H1 (cell line): ENCODE data around the gene CCDC144A. TPM values are rescaled to one million over a fixed set of nuclear protein-coding genes. Genes with fewer than 3 reads are reported as not detected.
"Not testable (repeated sequence)": the region's sequence is repeated elsewhere in the genome, so short reads cannot be mapped to it uniquely, and the experiment has no call there.

Experiments used
- CTCF ChIA-PET: fragments of 300-600 bp; sonication (Branson Sonifier 250); formaldehyde crosslinking; loops from one replicate; lab custom pipeline; 2021; ENCODE audit not compliant: partially characterized antibody; lab: Charles Lee
- POLR2A ChIA-PET: fragments of 300-600 bp; sonication (Branson Sonifier 250); formaldehyde crosslinking; loops from one replicate; lab custom pipeline; 2021; ENCODE audit warnings: inconsistent platforms; ENCODE audit not compliant: partially characterized antibody; lab: Charles Lee
- DNase-seq, 2 experiments: peaks; one replicate each; pipeline versions ENCODE4 v3.0.0 to v3.0.0-alpha.2; 2010 to 2022; ENCODE audit warnings: low spot score in 2 of 2, low read depth in 1 of 2, mixed read lengths in 1 of 2
- FAIRE-seq: peaks from 2 replicates; lab custom pipeline; 2011; peaks lifted over from hg19 to GRCh38; lab: Jason Lieb, UNC
- H2AFZ ChIP-seq: 2 replicates; pipeline ENCODE4 v1.8.1; 2012; ENCODE audit warnings: low read length, inconsistent platforms
- H2AK5ac ChIP-seq: 2 replicates; pipeline ENCODE4 v1.6.1; 2013; ENCODE audit warnings: low read depth, low read length
- H2BK120ac ChIP-seq: replicated peaks from 2 replicates; pipeline ENCODE3; 2013; ENCODE audit warnings: low read depth, low read length, inconsistent platforms
- H2BK12ac ChIP-seq: 2 replicates; pipeline ENCODE4 v1.6.1; 2013; ENCODE audit warnings: low read depth, low read length
- H2BK15ac ChIP-seq: 2 replicates; pipeline ENCODE4 v1.6.1; 2013; ENCODE audit warnings: low read length
- H2BK20ac ChIP-seq: 2 replicates; pipeline ENCODE4 v1.6.1; 2013; ENCODE audit warnings: low read length
- H2BK5ac ChIP-seq: 2 replicates; pipeline ENCODE4 v1.6.1; 2013; ENCODE audit warnings: low read depth, low read length
- H3K14ac ChIP-seq: 2 replicates; pipeline ENCODE4 v1.6.1; 2013; ENCODE audit warnings: inconsistent platforms; ENCODE audit not compliant: insufficient read length
- H3K18ac ChIP-seq: 2 replicates; pipeline ENCODE4 v1.6.1; 2013; ENCODE audit warnings: low read length; ENCODE audit errors: extremely low read depth
- H3K23ac ChIP-seq: 2 replicates; pipeline ENCODE4 v1.6.1; 2013; ENCODE audit warnings: inconsistent platforms; ENCODE audit not compliant: insufficient read length
- H3K23me2 ChIP-seq: 2 replicates; pipeline ENCODE4 v1.6.1; 2013; ENCODE audit warnings: low read depth, low read length
- H3K27ac ChIP-seq: 2 replicates; pipeline ENCODE4 v1.6.1; 2011; ENCODE audit warnings: low read depth, low read length, inconsistent platforms
- H3K27me3 ChIP-seq, 4 experiments: replicated peaks in 1 of 4; 1 replicate in 1 of 4; 2 replicates in 3 of 4; pipeline versions ENCODE4 v1.6.1 to v1.8.1; 2011 to 2013; ENCODE audit warnings: low read length in 3 of 4, mild to moderate bottlenecking in 3 of 4, inconsistent platforms in 2 of 4, mixed read lengths in 2 of 4, moderate library complexity in 1 of 4; ENCODE audit not compliant: control insufficient read depth in 3 of 4, insufficient read depth in 3 of 4; ENCODE audit errors: extremely low read depth in 1 of 4
- H3K36me3 ChIP-seq, 4 experiments: 2 replicates each; pipeline versions ENCODE4 v1.6.1 to v1.8.1; 2011 to 2013; ENCODE audit warnings: mild to moderate bottlenecking in 4 of 4, low read length in 3 of 4, moderate library complexity in 2 of 4, control low read depth in 1 of 4, inconsistent platforms in 1 of 4; ENCODE audit not compliant: insufficient read depth in 4 of 4, control insufficient read depth in 2 of 4
- H3K4ac ChIP-seq: replicated peaks from 2 replicates; pipeline ENCODE3; 2013; ENCODE audit warnings: low read length, low read depth, mixed read lengths, inconsistent platforms; ENCODE audit not compliant: insufficient read length
- H3K4me1 ChIP-seq, 4 experiments: replicated peaks in 1 of 4; 1 replicate in 1 of 4; 2 replicates in 3 of 4; pipeline versions ENCODE4 v1.6.1 to v1.8.1; 2011 to 2013; ENCODE audit warnings: low read length in 3 of 4, inconsistent platforms in 2 of 4, mixed read lengths in 1 of 4; ENCODE audit not compliant: insufficient read depth in 4 of 4, control insufficient read depth in 3 of 4
- H3K4me2 ChIP-seq, 2 experiments: 2 replicates each; pipeline versions ENCODE4 v1.6.1 to v1.8.1; 2011 to 2013; ENCODE audit warnings: low read depth in 2 of 2, low read length in 2 of 2, control low read depth in 1 of 2, inconsistent platforms in 1 of 2, mild to moderate bottlenecking in 1 of 2; ENCODE audit not compliant: insufficient read depth in 1 of 2
- H3K4me3 ChIP-seq, 4 experiments: fragments of 200-600, 300-600 bp in 1 of 4; sonication (generic), shearing (Covaris generic), sonication (Bioruptor Twin) in 1 of 4; 2 replicates each; pipeline versions ENCODE4 v1.5.1 to v1.8.1; 2011 to 2016; ENCODE audit warnings: low read length in 4 of 4, low read depth in 3 of 4, control low read depth in 2 of 4, inconsistent platforms in 2 of 4, mild to moderate bottlenecking in 2 of 4, mixed read lengths in 1 of 4, moderate library complexity in 1 of 4; ENCODE audit not compliant: insufficient read depth in 2 of 4; ENCODE audit errors: extremely low read depth in 1 of 4
- H3K56ac ChIP-seq: replicated peaks from 2 replicates; pipeline ENCODE3; 2013; ENCODE audit warnings: low read depth, mild to moderate bottlenecking, mixed read lengths, low read length, inconsistent platforms; ENCODE audit not compliant: insufficient read length
- H3K79me1 ChIP-seq: 2 replicates; pipeline ENCODE4 v1.6.1; 2013; ENCODE audit warnings: low read depth, low read length, control low read depth
- H3K79me2 ChIP-seq, 2 experiments: 2 replicates each; pipeline versions ENCODE4 v1.6.1 to v1.8.1; 2012 to 2013; ENCODE audit warnings: low read length in 2 of 2, mild to moderate bottlenecking in 2 of 2, inconsistent platforms in 1 of 2; ENCODE audit not compliant: insufficient read depth in 2 of 2, control insufficient read depth in 1 of 2
- H3K9ac ChIP-seq, 4 experiments: replicated peaks in 1 of 4; 1 replicate in 1 of 4; 2 replicates in 3 of 4; pipeline versions ENCODE4 v1.6.1 to v1.8.1; 2011 to 2013; ENCODE audit warnings: low read depth in 3 of 4, low read length in 3 of 4, control low read depth in 2 of 4, mild to moderate bottlenecking in 2 of 4, moderate library complexity in 2 of 4, inconsistent platforms in 1 of 4; ENCODE audit errors: extremely low read depth in 1 of 4
- H3K9me3 ChIP-seq, 2 experiments: 2 replicates each; pipeline versions ENCODE4 v1.6.1 to v1.8.1; 2012 to 2013; ENCODE audit warnings: mild to moderate bottlenecking in 2 of 2, moderate library complexity in 2 of 2, control low read depth in 1 of 2, inconsistent platforms in 1 of 2, low read depth in 1 of 2, low read length in 1 of 2, mixed read lengths in 1 of 2; ENCODE audit not compliant: insufficient read depth in 2 of 2
- H4K20me1 ChIP-seq, 2 experiments: replicated peaks in 1 of 2; 2 replicates each; pipeline versions ENCODE3 to v1.8.1; 2011 to 2013; ENCODE audit warnings: inconsistent platforms in 2 of 2, low read length in 2 of 2, mild to moderate bottlenecking in 1 of 2; ENCODE audit not compliant: insufficient read depth in 2 of 2, control insufficient read depth in 1 of 2
- H4K5ac ChIP-seq: 2 replicates; pipeline ENCODE4 v1.6.1; 2013; ENCODE audit warnings: low read length, low read depth, mixed read lengths, inconsistent platforms; ENCODE audit not compliant: insufficient read length
- H4K8ac ChIP-seq: 2 replicates; pipeline ENCODE4 v1.8.0; 2013; ENCODE audit warnings: mild to moderate bottlenecking, moderate library complexity, low read length, inconsistent platforms; ENCODE audit not compliant: insufficient read depth; ENCODE audit errors: extremely low read depth
- H4K91ac ChIP-seq: replicated peaks from 2 replicates; pipeline ENCODE3; 2013; ENCODE audit warnings: low read length, mixed read lengths, inconsistent platforms; ENCODE audit not compliant: insufficient read length
- WGBS, 2 experiments: shearing (Covaris generic) in 1 of 2; methylation state at CpG; one replicate each; pipeline versions ENCODE4 v1.1.6 to v1.1.7; 2013 to 2015; ENCODE audit warnings: low lambda C conversion rate in 2 of 2, mixed read lengths in 2 of 2, inconsistent platforms in 1 of 2, low coverage in 1 of 2, missing lambda C conversion rate in 1 of 2; ENCODE audit not compliant: insufficient replicate concordance in 2 of 2, insufficient coverage in 1 of 2, insufficient read length in 1 of 2; ENCODE audit errors: extremely low coverage in 1 of 2, missing lambda C conversion rate in 1 of 2; 5-methylcytosine and 5-hydroxymethylcytosine counted together
- polyA plus RNA-seq, 7 experiments: library from polyadenylated mRNA; depleted of rRNA in 3 of 7; stranded (reverse) in 5 of 7; unstranded in 2 of 7; fragments of >200 nt in 5 of 7; fragments of 200-250 nt in 2 of 7; gene quantifications; 1 replicate in 5 of 7; 2 replicates in 1 of 7; 4 replicates in 1 of 7; pipeline versions ENCODE4 v1.2.1 to v1.2.3, GENCODE V29; 2011 to 2013; ENCODE audit warnings: missing spikeins in 2 of 7, mixed read lengths in 2 of 7
- small RNA-seq: library from polyadenylated mRNA; stranded (forward); fragments of <200 nt; extraction: miRNeasy Mini kit (QIAGEN cat#:217004); gene quantifications from one replicate; pipeline ENCODE3, GENCODE V24; 2013; ENCODE audit not compliant: insufficient read depth
- total RNA-seq: library from RNA; stranded (reverse); fragmentation: NEBNext Ultra II Directional; extraction: Animal tissue kit (Norgen Biotek cat#: 25700); gene quantifications from 2 replicates; pipeline ENCODE4 v1.2.1, GENCODE V29; 2021

CCDC144A gene
- total and polyA plus RNA-seq, 2 of the 8 experiments (the other 6 are each of a cell fraction or from before 2014, with no cell fraction given): 0.35 to 1.7 TPM

- H3K9ac ChIP-seq, FAIRE-seq, H3K23ac ChIP-seq, H3K18ac ChIP-seq, H3K79me1 ChIP-seq, H4K5ac ChIP-seq, H2BK5ac ChIP-seq, H3K23me2 ChIP-seq, H3K14ac ChIP-seq, H2BK20ac ChIP-seq, H3K79me2 ChIP-seq, H2BK120ac ChIP-seq, H4K20me1 ChIP-seq, H3K4me2 ChIP-seq, H3K4ac ChIP-seq, DNase-seq, H3K27me3 ChIP-seq, H2AFZ ChIP-seq, H4K8ac ChIP-seq, H2AK5ac ChIP-seq, H3K56ac ChIP-seq, H3K36me3 ChIP-seq, H3K27ac ChIP-seq, POLR2A ChIA-PET, H3K4me1 ChIP-seq, H2BK15ac ChIP-seq, H3K9me3 ChIP-seq, H3K4me3 ChIP-seq, H2BK12ac ChIP-seq, CTCF ChIA-PET, H4K91ac ChIP-seq: not testable (repeated sequence)
- no CpG with 5 or more reads among the region's 5 CpGs for WGBS, 2 experiments
Measured at GRCh38 chr17:16823768-16824406, 133.8 kb downstream of the CCDC144A start.

Small RNAs within 50 kb of the gene (small RNA-seq; reads per million reads assigned to genes)
- gene AC022596.1 (not detected), gene RNU6-405P (not detected)

Other genes with a start within 250 kb of the CCDC144A start
- 7.2 and 9.9 TPM in 2 replicates for gene LRRC75A, start 198.0 kb upstream of the CCDC144A start, total RNA-seq
- gene LRRC75A, start 198.0 kb upstream of the CCDC144A start, polyA plus RNA-seq (2011; rRNA removed): 9.7 and 10.5 TPM in 2 replicates
- gene ZNF287, start 121.0 kb upstream of the CCDC144A start, total RNA-seq: 5.6 and 6.2 TPM in 2 replicates
- 1.7 TPM in 2 replicates for gene ZNF287, start 121.0 kb upstream of the CCDC144A start, polyA plus RNA-seq (2011; rRNA removed)
- 2.5 and 2.7 TPM in 2 replicates for gene ZNF624, start 36.4 kb upstream of the CCDC144A start, total RNA-seq
- gene ZNF624, start 36.4 kb upstream of the CCDC144A start, polyA plus RNA-seq (2011; rRNA removed): 0.39 and 1.0 TPM in 2 replicates